NOMO-1 (cell line): ENCODE measurements around the gene TMEM212.
"Not testable (repeated sequence)": the region's sequence is repeated elsewhere in the genome, so short reads cannot be mapped to it uniquely, and the experiment has no call there.

ENCODE experiments used
- DNase-seq, 2 experiments: peaks; one replicate each; lab custom pipeline; 2025; ENCODE audit not compliant: unreplicated experiment in 2 of 2; lab: John Stamatoyannopoulos, UW

Gene TMEM212

GRCh38 chr3:171883257-171883892 lies 40.2 kb downstream of the TMEM212 start:
- no peak for DNase-seq

GRCh38 chr3:171883893-171884279 lies 40.7 kb downstream of the TMEM212 start:
- no peak for DNase-seq

DNA sequence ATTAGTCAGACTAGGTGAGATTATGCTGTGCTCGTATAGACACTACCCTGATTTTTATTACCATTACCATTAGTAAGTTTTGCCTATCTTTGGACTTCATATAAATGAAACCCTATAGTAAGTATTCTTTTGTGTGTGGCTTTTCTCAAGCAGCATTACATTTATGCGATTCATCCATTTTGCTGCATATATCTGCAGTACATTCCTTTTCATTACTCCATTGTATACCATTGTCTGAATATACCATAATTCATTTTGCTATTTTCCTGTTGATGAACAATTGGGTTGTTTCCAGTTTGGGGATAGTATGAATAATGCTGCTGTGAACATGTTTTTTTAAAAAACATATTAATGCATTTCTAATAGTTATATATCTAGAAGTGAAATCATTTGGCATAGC lies 45.3 kb downstream of the TMEM212 start:
- no peak for DNase-seq

DNA sequence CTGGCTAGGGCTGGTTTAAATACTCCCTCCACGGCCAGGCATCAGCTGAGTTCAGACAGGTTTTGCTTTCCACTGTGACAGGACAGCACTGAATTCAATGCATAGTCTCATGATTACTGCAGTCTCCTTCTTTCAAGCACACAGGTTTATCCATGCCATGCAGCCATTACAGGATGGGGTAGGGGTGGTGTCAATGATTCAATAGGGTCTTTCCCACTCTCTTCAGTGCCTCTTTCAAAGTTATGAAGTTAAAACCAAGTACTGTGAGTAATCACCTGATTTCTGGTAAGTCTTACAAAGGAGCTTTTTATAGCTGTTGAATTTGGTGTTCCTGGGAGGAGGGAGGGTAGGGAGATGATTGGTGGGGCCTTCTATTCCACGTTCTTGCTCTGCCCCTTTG lies 47.2 kb downstream of the TMEM212 start:
- no peak for DNase-seq

DNA sequence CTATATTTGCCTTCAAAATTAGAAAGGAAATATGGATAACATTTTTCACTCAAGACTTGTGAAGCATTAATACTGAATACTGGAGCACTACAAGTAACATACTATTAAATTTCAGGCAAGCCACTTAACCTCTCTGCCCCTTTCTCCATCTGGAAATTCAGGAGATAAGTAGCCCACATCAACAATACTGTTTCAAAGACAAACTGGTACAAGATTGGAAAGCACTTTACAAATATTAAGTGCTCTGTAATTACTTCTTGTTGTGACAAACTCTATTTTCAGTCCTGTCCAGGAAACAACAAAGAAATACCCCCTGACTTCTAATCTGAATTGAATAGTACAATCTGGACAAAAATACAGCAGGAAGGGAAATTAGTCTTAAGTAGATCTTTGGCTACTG lies 49.3 kb downstream of the TMEM212 start:
- DNase-seq: no peak

DNA sequence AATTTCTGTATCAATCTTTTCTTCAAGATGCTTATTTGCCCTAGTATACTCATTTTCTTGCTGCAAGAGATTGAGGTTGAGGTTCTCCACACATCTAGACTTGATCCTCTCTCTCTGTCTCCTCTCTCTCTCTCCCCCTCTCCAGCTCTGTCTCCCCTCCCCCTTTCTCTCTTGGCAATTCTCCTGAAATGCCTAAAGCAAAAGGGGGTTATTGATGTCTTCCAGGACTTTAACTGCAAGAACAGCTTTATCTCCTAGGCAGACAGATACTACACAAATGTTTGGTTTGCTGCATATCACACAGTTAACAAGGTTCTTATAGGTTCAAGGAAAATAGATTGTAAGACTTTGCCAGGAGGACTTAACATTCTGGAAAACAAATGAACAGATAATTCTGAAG lies 52.1 kb downstream of the TMEM212 start:
- DNase-seq: no peak

GRCh38 chr3:171895900-171896299 lies 52.8 kb downstream of the TMEM212 start:
- no peak for DNase-seq

DNA sequence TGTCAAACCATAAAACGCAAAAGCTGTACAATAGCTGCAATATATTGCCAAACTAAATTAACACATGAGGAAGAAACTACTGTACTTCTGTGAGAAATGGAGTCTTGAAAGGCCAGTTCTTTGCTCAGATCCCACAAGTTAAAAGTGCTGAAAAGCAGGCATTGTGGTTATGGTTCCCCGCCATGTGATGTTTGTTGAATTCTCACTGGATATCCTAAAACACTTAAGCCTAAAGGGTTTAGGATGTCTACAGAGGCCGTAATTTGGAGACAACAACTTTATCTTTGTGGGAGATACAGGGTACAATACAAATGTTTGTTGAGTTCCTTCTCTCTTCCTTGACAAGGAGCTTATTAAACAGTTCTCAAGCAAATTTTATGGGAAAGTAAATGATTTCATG lies 53.2 kb downstream of the TMEM212 start:
- no peak for DNase-seq

- no peak for DNase-seq
Measured at GRCh38 chr3:171898192-171898591, 55.0 kb downstream of the TMEM212 start.

- no peak for DNase-seq
Measured at GRCh38 chr3:171900446-171900845, 57.3 kb downstream of the TMEM212 start.

GRCh38 chr3:171901615-171902312 lies 58.6 kb downstream of the TMEM212 start:
- no peak for DNase-seq

- DNase-seq: no peak
Measured at GRCh38 chr3:171904829-171905228, 61.7 kb downstream of the TMEM212 start.

DNA sequence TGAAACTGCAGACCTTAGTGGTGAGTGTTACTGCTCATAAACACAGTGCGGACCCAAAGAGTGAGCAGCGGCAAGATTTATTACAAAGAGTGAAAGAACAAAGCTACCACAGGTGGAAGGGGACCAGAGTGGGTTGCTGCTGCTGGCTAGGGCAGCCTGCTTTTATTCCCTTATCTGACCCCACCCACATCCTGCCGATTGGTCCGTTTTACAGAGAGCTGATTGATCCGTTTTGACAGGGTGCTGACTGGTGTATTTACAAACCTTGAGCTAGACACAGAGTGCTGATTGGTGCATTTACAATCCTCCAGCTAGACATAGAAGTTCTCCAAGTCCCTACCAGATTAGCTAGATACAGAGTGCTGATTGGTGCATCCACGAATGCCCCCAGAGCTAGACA lies 63.4 kb downstream of the TMEM212 start:
- DNase-seq: not testable (repeated sequence)

- no peak for DNase-seq
Measured at GRCh38 chr3:171906951-171907676, 64.0 kb downstream of the TMEM212 start.

GRCh38 chr3:171907761-171908160 lies 64.6 kb downstream of the TMEM212 start:
- no peak for DNase-seq

DNA sequence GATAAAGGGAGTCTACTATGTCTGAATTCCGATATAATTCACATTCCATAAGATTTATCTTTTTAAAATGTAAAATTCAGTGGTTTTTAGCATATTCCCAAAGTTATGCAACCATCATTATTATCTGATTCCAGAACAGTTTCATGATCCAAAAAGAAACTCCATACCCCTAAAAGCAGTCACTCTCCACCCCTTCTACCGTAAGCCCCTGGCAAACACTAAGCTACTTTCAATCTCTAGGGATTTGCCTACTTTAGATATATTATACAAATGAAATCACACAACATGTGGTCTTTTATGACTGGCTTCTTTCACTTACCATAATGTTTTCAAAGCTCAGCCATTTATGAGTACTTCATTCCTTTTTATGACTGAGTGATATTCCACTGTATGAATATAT lies 65.6 kb downstream of the TMEM212 start:
- no peak for DNase-seq
